GM23248 (cell line): ENCODE results near the gene CEL. TPM values are rescaled to one million over a fixed set of nuclear protein-coding genes. Genes with fewer than 3 reads are reported as not detected.

Experiments
- DNase-seq: peaks from one replicate; pipeline ENCODE4 v3.0.0-alpha.2; 2015
- H2AFZ ChIP-seq: fragments of 200-600 bp; sonication (generic); 2 replicates; pipeline ENCODE4 v1.6.1; 2016; ENCODE audit warnings: antibody characterized with exemption
- H3F3A ChIP-seq: fragments of 200-600 bp; sonication (generic); 2 replicates; pipeline ENCODE4 v1.6.1; 2016; ENCODE audit warnings: mild to moderate bottlenecking, antibody characterized with exemption, mixed run types; ENCODE audit not compliant: insufficient read depth
- H3K27ac ChIP-seq: fragments of 200-600 bp; sonication (generic); 2 replicates; pipeline ENCODE4 v1.5.1; 2016; ENCODE audit warnings: mild to moderate bottlenecking
- H3K27me3 ChIP-seq: fragments of 200-600 bp; sonication (generic); replicated peaks from 2 replicates; pipeline ENCODE4 v1.6.1; 2016; ENCODE audit warnings: mild to moderate bottlenecking; ENCODE audit not compliant: insufficient read depth
- H3K36me3 ChIP-seq: fragments of 200-600 bp; sonication (generic); 2 replicates; pipeline ENCODE4 v1.6.1; 2016; ENCODE audit warnings: low read depth, mild to moderate bottlenecking
- H3K4me1 ChIP-seq: fragments of 200-600 bp; sonication (generic); 2 replicates; pipeline ENCODE4 v1.6.1; 2016; ENCODE audit warnings: mild to moderate bottlenecking; ENCODE audit not compliant: insufficient read depth
- H3K4me2 ChIP-seq: fragments of 200-600 bp; sonication (generic); one replicate; pipeline ENCODE4 v1.6.1; 2016; ENCODE audit warnings: mild to moderate bottlenecking; ENCODE audit not compliant: unreplicated experiment
- H3K4me3 ChIP-seq: fragments of 200-600 bp; sonication (generic); 2 replicates; pipeline ENCODE4 v1.5.1; 2016; ENCODE audit warnings: mild to moderate bottlenecking
- H3K79me2 ChIP-seq: fragments of 200-600 bp; sonication (generic); 2 replicates; pipeline ENCODE4 v1.6.1; 2016; ENCODE audit warnings: mild to moderate bottlenecking; ENCODE audit not compliant: insufficient read depth
- H3K9ac ChIP-seq: fragments of 200-600 bp; sonication (generic); 2 replicates; pipeline ENCODE4 v1.6.1; 2016; ENCODE audit warnings: mild to moderate bottlenecking
- H3K9me2 ChIP-seq: fragments of 200-600 bp; sonication (generic); 2 replicates; pipeline ENCODE4 v1.6.1; 2016; ENCODE audit warnings: mixed run types, mild to moderate bottlenecking, moderate library complexity; ENCODE audit not compliant: insufficient read depth
- H3K9me3 ChIP-seq: fragments of 200-600 bp; sonication (generic); one replicate; pipeline ENCODE4 v1.6.1; 2017; ENCODE audit warnings: low read depth
- H4K20me1 ChIP-seq: fragments of 200-600 bp; sonication (generic); 2 replicates; pipeline ENCODE4 v1.6.0; 2016; ENCODE audit not compliant: insufficient read depth
- EZH2 ChIP-seq: fragments of 200-600 bp; sonication (generic); IDR thresholded peaks from 2 replicates; pipeline ENCODE4 v1.6.1; 2018; ENCODE audit warnings: antibody characterized with exemption, mild to moderate bottlenecking; ENCODE audit not compliant: insufficient read depth, poor library complexity, severe bottlenecking
- EZH2phosphoT487 ChIP-seq: fragments of 200-600 bp; sonication (generic); IDR thresholded peaks from 2 replicates; pipeline ENCODE4 v1.6.1; 2018; ENCODE audit warnings: antibody characterized with exemption, moderate library complexity, mild to moderate bottlenecking, low read depth; ENCODE audit not compliant: insufficient read depth
- WGBS, 2 experiments: methylation state at CpG; one replicate each; pipeline ENCODE4 v1.1.6; 2015 to 2017; ENCODE audit warnings: low lambda C conversion rate in 2 of 2, low coverage in 1 of 2; ENCODE audit errors: missing lambda C conversion rate in 2 of 2; 5-methylcytosine and 5-hydroxymethylcytosine counted together
- in situ Hi-C: fragments of 300-500 bp; cut with MboI; formaldehyde crosslinking; loops from 2 replicates; pipeline ENCODE4 v1.15.0; 2020
- polyA plus RNA-seq: library from polyadenylated mRNA; unstranded; fragments of >200 nt; fragmentation: Nextera tagmentation; extraction: Ambion mirVana; gene quantifications from 2 replicates; pipeline ENCODE4 v1.2.1, GENCODE V29; 2016
- total RNA-seq: library from RNA; depleted of rRNA; stranded (reverse); fragments of >200 nt; shearing (Covaris generic); gene quantifications from 2 replicates; pipeline ENCODE4 v1.2.3, GENCODE V29; 2014

Gene CEL
- total and polyA plus RNA-seq, 2 experiments from 2014 or later = 0.22 TPM; not detected in 1

- no peaks in the 10 kb centered on the region for H3K27me3 ChIP-seq
- H3K9ac ChIP-seq = no peak overlapping the region
- H3K4me2 ChIP-seq = no peak overlapping the region
- TF ChIP-seq EZH2 = no peak
- TF ChIP-seq EZH2phosphoT487 = no peak
- H3K4me3 ChIP-seq = no peak overlapping the region
- DNase-seq = no peak
- in situ Hi-C loops = no loop called here
- no peak overlapping the region for H2AFZ ChIP-seq
- H3K4me1 ChIP-seq = peaks cover 9% of the 10 kb centered on the region
- H3K27ac ChIP-seq = no peak overlapping the region
- H3K9me2 ChIP-seq = no peaks in the 10 kb centered on the region
- 0 out of 2 replicates have a peak, but pooled peaks cover 5% of the 10 kb centered on the region for H3K36me3 ChIP-seq
- no peaks in the 10 kb centered on the region for H3K9me3 ChIP-seq
- H3F3A ChIP-seq = no peaks in the 10 kb centered on the region
- H4K20me1 ChIP-seq = no peaks in the 10 kb centered on the region
- H3K79me2 ChIP-seq = no peaks in the 10 kb centered on the region
- 86 to 91% methylated on average over 17 to 20 of the region's 20 CpGs for WGBS, 2 experiments
These were observed 10.4 kb upstream of the CEL start for GRCh38 chr9:133051281-133051900.

DNA sequence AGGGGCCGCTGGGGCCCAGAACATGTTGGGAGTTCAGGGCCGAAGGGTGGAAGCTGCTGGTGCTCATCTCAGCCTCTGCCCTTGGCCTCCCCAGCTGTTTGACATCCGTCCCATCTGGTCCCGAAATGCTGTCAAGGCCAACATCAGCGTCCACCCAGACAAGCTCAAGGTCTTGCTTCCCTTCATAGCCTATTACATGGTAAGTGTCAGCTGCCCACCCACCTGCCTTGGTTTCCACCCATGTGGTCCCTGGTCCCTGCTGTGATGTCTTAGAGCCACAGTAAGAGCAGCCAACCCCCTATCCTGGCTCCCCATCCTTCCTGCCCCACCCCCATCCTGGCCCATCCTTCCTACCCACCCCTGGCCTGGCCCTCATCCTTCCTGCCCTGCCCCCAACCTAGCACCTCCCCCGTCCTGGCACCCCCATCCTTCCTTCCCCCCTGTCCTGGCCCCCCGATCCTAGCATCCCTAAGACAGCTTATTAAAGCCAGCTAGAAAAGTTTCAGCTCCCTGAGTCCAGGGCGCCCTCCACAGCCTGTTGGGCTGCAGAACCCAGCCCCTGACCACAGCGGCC, 9.7 kb upstream of the CEL start:
- H3F3A ChIP-seq = no peaks in the 10 kb centered on the region
- no peaks in the 10 kb centered on the region for H3K27me3 ChIP-seq
- in situ Hi-C loops = no loop called here
- H3K4me3 ChIP-seq = no peak overlapping the region
- no peak overlapping the region for H2AFZ ChIP-seq
- peaks cover 9% of the 10 kb centered on the region for H3K4me1 ChIP-seq
- no peaks in the 10 kb centered on the region for H3K79me2 ChIP-seq
- 0 out of 2 replicates have a peak, but pooled peaks cover 5% of the 10 kb centered on the region for H3K36me3 ChIP-seq
- H3K9ac ChIP-seq = no peak overlapping the region
- H3K4me2 ChIP-seq = no peak overlapping the region
- no peaks in the 10 kb centered on the region for H4K20me1 ChIP-seq
- 93 to 94% methylated on average over 8 to 9 of the region's 9 CpGs for WGBS, 2 experiments
- H3K9me2 ChIP-seq = no peaks in the 10 kb centered on the region
- H3K9me3 ChIP-seq = no peaks in the 10 kb centered on the region
- TF ChIP-seq EZH2phosphoT487 = no peak
- TF ChIP-seq EZH2 = no peak
- H3K27ac ChIP-seq = no peak overlapping the region
- DNase-seq = no peak

- H3K9ac ChIP-seq = no peak overlapping the region
- H3F3A ChIP-seq = no peaks in the 10 kb centered on the region
- in situ Hi-C loops = no loop called here
- DNase-seq = no peak
- TF ChIP-seq EZH2phosphoT487 (no peak), EZH2 (no peak)
- no peaks in the 10 kb centered on the region for H3K9me3 ChIP-seq
- 0 out of 2 replicates have a peak, but pooled peaks cover 5% of the 10 kb centered on the region for H3K36me3 ChIP-seq
- no peaks in the 10 kb centered on the region for H3K79me2 ChIP-seq
- no peak overlapping the region for H2AFZ ChIP-seq
- H3K4me1 ChIP-seq = peaks cover 9% of the 10 kb centered on the region
- H3K9me2 ChIP-seq = no peaks in the 10 kb centered on the region
- H4K20me1 ChIP-seq = no peaks in the 10 kb centered on the region
- H3K4me2 ChIP-seq = no peak overlapping the region
- H3K27ac ChIP-seq = no peak overlapping the region
- H3K27me3 ChIP-seq = no peaks in the 10 kb centered on the region
- WGBS, 2 experiments = 78 to 84% methylated on average over 18 to 24 of the region's 24 CpGs
- no peak overlapping the region for H3K4me3 ChIP-seq
These were observed 7.4 kb upstream of the CEL start for GRCh38 chr9:133054194-133054890.

DNA sequence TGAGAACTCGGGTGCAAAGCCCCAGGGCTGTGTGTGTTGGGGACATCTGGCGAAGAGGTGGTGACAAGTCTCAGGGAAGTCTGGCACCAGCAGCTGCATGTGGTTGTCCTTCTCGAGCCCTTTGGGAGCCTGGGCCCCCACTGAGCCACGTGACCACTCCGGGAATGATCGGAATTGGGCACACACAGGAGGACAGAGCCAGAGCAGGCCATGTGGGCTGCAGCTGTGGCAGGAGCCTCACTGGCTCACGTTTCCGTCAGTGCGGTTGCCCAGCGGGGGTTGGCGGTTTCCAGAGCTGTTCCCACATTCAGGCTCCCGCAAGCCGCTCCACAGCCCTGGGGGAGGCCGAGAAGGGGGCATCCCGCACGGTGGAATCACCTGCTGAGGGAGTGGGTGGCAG, 6.8 kb upstream of the CEL start:
- DNase-seq = peak; percentile 71
- no peak overlapping the region for H3K27ac ChIP-seq
- H3K79me2 ChIP-seq = no peaks in the 10 kb centered on the region
- TF ChIP-seq EZH2 (no peak), EZH2phosphoT487 (no peak)
- H3K4me1 ChIP-seq = peaks cover 9% of the 10 kb centered on the region
- H3K9ac ChIP-seq = no peak overlapping the region
- H2AFZ ChIP-seq = no peak overlapping the region
- no peak overlapping the region for H3K4me2 ChIP-seq
- H3K36me3 ChIP-seq = 0 out of 2 replicates have a peak, but pooled peaks cover 5% of the 10 kb centered on the region
- H3K9me2 ChIP-seq = no peaks in the 10 kb centered on the region
- in situ Hi-C loops = no loop called here
- WGBS, 2 experiments = 48 to 49% methylated on average over 16 of the region's 16 CpGs
- H3K9me3 ChIP-seq = no peaks in the 10 kb centered on the region
- H3K27me3 ChIP-seq = no peaks in the 10 kb centered on the region
- H4K20me1 ChIP-seq = no peaks in the 10 kb centered on the region
- H3K4me3 ChIP-seq = no peak overlapping the region
- H3F3A ChIP-seq = no peaks in the 10 kb centered on the region
